Measurements from ENCODE around the gene EPM2AIP1. TPM values are rescaled to one million over a fixed set of nuclear protein-coding genes. Genes with fewer than 3 reads are reported as not detected.

Gene EPM2AIP1
- total and polyA plus RNA-seq, 9 of the 15 experiments (the other 6 are each of a cell fraction or from before 2014, with no cell fraction given) = 6.7 to 44.8 (median 25.2) TPM

DNA sequence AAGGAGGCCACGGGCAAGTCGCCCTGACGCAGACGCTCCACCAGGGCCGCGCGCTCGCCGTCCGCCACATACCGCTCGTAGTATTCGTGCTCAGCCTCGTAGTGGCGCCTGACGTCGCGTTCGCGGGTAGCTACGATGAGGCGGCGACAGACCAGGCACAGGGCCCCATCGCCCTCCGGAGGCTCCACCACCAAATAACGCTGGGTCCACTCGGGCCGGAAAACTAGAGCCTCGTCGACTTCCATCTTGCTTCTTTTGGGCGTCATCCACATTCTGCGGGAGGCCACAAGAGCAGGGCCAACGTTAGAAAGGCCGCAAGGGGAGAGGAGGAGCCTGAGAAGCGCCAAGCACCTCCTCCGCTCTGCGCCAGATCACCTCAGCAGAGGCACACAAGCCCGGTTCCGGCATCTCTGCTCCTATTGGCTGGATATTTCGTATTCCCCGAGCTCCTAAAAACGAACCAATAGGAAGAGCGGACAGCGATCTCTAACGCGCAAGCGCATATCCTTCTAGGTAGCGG is at the start of gene EPM2AIP1 (continued):
- TF ChIP-seq, protein P1, sequence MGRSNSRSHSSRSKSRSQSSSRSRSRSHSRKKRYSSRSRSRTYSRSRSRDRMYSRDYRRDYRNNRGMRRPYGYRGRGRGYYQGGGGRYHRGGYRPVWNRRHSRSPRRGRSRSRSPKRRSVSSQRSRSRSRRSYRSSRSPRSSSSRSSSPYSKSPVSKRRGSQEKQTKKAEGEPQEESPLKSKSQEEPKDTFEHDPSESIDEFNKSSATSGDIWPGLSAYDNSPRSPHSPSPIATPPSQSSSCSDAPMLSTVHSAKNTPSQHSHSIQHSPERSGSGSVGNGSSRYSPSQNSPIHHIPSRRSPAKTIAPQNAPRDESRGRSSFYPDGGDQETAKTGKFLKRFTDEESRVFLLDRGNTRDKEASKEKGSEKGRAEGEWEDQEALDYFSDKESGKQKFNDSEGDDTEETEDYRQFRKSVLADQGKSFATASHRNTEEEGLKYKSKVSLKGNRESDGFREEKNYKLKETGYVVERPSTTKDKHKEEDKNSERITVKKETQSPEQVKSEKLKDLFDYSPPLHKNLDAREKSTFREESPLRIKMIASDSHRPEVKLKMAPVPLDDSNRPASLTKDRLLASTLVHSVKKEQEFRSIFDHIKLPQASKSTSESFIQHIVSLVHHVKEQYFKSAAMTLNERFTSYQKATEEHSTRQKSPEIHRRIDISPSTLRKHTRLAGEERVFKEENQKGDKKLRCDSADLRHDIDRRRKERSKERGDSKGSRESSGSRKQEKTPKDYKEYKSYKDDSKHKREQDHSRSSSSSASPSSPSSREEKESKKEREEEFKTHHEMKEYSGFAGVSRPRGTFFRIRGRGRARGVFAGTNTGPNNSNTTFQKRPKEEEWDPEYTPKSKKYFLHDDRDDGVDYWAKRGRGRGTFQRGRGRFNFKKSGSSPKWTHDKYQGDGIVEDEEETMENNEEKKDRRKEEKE (IDR thresholded peaks at IDR 0.05; ENCODE audit: borderline replicate concordance in 1 of 2, control insufficient read depth in 1 of 2, low read depth in 2 of 2, low read length in 1 of 2) = no peak
- TF ChIP-seq KLF16 (IDR thresholded peaks at IDR 0.05) (no peak), ZNF134 (CRISPR knock-in tag; conservative IDR thresholded peaks at IDR 0.05) (peak; percentile 53; the same call in 1 of the 2 replicates), SRF (CRISPR knock-in tag; IDR thresholded peaks at IDR 0.05) (peak in 1 of 2 experiments; percentile 70; a peak in 1 of 4 replicates), RBM17 (IDR thresholded peaks at IDR 0.05; ENCODE audit: borderline replicate concordance, low read depth, low read length) (no peak), NFIX (CRISPR knock-in tag; IDR thresholded peaks at IDR 0.05; ENCODE audit: low read depth) (no peak), MAFF (IDR thresholded peaks at IDR 0.05; ENCODE audit: low read length) (0 out of 2 replicates have a peak, but pooled peaks have one; percentile 2), SNRNP70 (optimal IDR thresholded peaks at IDR 0.05; ENCODE audit: low read depth, low read length) (no peak), HNRNPK (IDR thresholded peaks at IDR 0.05; ENCODE audit: low read depth, low read length, poor library complexity, severe bottlenecking) (no peak), EHMT2 (IDR thresholded peaks at IDR 0.05) (0 out of 2 replicates have a peak, but pooled peaks have one; percentile 53), ZNF76 (CRISPR knock-in tag; IDR thresholded peaks at IDR 0.05; ENCODE audit: borderline replicate concordance) (peak; percentile 31; the same call in 1 of the 2 replicates), ZNF41 (CRISPR knock-in tag; conservative IDR thresholded peaks at IDR 0.05) (0 out of 2 replicates have a peak, but pooled peaks have one; percentile 51), TCFL5 (CRISPR knock-in tag; conservative IDR thresholded peaks at IDR 0.05) (no peak), C11orf30 (IDR thresholded peaks at IDR 0.05; ENCODE audit: low read depth) (no peak), ZBTB8A (IDR thresholded peaks at IDR 0.05; ENCODE audit: partially characterized antibody) (no peak), NCOA1 (IDR thresholded peaks at IDR 0.05; ENCODE audit: low read depth) (peak; percentile 21; the same call in 1 of the 2 replicates), TEAD1 (CRISPR knock-in tag; IDR thresholded peaks at IDR 0.05) (peak; percentile 91 to 97), PRPF4 (IDR thresholded peaks at IDR 0.05; ENCODE audit: insufficient read depth, low read depth, low read length, poor library complexity, severe bottlenecking) (peak; percentile 63), ZC3H8 (IDR thresholded peaks at IDR 0.05) (no peak)
- TF ChIP-seq, protein P2, sequence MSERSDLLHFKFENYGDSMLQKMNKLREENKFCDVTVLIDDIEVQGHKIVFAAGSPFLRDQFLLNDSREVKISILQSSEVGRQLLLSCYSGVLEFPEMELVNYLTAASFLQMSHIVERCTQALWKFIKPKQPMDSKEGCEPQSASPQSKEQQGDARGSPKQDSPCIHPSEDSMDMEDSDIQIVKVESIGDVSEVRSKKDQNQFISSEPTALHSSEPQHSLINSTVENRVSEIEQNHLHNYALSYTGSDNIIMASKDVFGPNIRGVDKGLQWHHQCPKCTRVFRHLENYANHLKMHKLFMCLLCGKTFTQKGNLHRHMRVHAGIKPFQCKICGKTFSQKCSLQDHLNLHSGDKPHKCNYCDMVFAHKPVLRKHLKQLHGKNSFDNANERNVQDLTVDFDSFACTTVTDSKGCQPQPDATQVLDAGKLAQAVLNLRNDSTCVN (CRISPR knock-in tag; IDR thresholded peaks at IDR 0.05) = peak; percentile 90
- TF ChIP-seq, protein P3, sequence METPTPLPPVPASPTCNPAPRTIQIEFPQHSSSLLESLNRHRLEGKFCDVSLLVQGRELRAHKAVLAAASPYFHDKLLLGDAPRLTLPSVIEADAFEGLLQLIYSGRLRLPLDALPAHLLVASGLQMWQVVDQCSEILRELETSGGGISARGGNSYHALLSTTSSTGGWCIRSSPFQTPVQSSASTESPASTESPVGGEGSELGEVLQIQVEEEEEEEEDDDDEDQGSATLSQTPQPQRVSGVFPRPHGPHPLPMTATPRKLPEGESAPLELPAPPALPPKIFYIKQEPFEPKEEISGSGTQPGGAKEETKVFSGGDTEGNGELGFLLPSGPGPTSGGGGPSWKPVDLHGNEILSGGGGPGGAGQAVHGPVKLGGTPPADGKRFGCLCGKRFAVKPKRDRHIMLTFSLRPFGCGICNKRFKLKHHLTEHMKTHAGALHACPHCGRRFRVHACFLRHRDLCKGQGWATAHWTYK (CRISPR knock-in tag; IDR thresholded peaks at IDR 0.05) = peak; percentile 94
- TF ChIP-seq, protein P4, sequence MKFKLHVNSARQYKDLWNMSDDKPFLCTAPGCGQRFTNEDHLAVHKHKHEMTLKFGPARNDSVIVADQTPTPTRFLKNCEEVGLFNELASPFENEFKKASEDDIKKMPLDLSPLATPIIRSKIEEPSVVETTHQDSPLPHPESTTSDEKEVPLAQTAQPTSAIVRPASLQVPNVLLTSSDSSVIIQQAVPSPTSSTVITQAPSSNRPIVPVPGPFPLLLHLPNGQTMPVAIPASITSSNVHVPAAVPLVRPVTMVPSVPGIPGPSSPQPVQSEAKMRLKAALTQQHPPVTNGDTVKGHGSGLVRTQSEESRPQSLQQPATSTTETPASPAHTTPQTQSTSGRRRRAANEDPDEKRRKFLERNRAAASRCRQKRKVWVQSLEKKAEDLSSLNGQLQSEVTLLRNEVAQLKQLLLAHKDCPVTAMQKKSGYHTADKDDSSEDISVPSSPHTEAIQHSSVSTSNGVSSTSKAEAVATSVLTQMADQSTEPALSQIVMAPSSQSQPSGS (CRISPR knock-in tag; IDR thresholded peaks at IDR 0.05) = no peak; the same call in 1 of the 2 replicates
